GM18526 (cell line): ENCODE measurements around the gene TRIL.

Source experiments
- POLR2A ChIP-seq: IDR thresholded peaks from 3 replicates; pipeline ENCODE4 v1.6.1; 2011; ENCODE audit not compliant: insufficient read length; ENCODE audit errors: extremely low read depth

TRIL gene, protein sequence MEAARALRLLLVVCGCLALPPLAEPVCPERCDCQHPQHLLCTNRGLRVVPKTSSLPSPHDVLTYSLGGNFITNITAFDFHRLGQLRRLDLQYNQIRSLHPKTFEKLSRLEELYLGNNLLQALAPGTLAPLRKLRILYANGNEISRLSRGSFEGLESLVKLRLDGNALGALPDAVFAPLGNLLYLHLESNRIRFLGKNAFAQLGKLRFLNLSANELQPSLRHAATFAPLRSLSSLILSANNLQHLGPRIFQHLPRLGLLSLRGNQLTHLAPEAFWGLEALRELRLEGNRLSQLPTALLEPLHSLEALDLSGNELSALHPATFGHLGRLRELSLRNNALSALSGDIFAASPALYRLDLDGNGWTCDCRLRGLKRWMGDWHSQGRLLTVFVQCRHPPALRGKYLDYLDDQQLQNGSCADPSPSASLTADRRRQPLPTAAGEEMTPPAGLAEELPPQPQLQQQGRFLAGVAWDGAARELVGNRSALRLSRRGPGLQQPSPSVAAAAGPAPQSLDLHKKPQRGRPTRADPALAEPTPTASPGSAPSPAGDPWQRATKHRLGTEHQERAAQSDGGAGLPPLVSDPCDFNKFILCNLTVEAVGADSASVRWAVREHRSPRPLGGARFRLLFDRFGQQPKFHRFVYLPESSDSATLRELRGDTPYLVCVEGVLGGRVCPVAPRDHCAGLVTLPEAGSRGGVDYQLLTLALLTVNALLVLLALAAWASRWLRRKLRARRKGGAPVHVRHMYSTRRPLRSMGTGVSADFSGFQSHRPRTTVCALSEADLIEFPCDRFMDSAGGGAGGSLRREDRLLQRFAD

DNA sequence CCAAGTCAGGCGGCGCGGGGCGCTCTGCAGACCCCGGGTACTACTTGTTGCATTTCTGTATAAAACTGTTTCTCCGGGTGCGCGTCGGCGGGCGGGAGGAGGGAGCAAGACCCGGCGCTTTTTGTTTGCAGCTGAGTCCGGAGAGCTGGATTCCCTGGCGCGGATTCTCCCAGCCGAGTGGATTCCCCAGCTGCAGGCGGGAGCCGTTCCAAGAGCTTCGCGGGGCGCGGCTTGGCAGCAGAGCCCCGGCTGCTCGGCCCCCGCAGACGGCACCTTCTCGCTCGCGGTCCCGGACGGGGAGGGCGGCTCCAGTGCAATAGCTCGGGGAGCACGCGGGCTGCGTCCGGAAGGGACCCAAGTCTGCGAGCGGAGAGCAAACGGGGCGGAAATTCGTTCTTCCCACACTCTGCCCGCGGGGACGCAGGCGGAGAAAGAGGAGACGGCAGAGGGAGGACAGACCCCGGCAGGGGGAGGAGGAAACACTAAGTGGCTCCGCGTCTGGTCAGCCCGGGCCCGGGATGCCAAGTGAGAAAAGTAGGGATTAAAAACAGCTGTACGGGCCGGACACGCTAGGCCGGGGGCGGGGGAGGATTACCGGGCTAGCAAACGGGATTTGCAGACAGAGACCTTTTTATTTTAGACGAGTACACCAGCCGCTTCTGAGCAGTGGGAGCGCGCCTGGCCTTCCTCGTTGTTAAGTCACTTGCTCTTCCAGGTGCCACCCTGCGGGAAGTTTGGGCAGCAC, at the start of gene TRIL:
TSS of gene TRIL (minus strand) at position 96 of the 745 bp plus-strand sequence. CDS start 284 bp downstream, outside the sequence.
- no peak for TF ChIP-seq POLR2A

DNA sequence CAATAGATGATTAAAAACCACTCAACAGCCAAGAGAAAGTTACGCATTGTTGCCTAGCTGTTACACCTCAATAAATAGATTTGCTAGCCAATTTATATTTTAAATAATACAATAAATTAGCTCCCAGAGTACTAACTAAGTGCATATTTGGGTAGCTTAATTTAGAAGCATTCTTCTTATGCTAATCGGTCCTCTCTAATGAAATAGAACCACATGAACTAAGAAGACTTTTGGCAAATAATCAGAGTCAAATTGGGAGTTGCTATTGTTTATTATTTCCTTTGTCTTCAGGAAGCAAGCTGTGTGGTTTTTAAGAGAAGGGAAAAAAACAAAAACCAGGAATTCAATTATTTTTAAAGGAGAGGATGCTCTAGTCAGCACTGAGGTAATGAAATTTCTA, 49.0 kb upstream of the TRIL start:
- no peak for TF ChIP-seq POLR2A

DNA sequence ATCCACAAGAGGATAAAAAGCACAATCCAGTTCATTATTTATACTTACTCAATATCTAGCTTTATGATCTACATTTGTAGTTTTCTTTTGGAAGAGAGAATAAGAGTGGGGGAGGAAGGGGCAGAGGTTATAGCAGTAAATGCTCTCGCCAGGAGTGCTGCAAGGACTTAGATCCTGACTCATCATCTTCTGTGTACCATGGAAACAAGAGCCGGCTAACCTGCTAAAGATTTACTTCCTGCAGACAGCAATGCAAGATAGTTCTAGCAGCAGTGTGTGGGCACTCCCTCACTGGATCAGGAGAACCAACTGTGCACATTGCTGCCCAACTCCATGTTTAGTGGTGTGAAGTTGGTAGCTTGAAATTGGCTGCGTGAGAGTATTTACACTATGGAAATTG, 47.7 kb upstream of the TRIL start:
- TF ChIP-seq POLR2A = no peak

DNA sequence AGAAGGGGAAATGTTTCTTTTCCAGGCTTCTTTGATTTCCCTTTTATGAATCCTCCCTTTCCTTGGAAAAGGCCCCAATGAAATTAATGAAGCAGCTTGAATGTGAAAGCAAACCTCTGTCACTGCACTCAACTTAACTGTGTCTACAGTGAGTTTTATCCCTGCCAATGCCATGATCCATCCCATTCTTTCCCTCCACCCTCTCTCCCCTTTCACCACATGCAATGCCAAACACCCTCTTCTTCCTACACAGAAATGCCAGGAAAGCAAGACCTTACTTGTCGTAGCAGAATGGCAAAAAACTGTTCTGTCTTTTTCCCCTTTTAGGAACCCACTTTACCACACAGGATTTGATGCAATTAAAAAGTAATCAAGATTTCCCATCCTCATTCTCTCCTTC, 47.3 kb upstream of the TRIL start:
- TF ChIP-seq POLR2A = no peak

DNA sequence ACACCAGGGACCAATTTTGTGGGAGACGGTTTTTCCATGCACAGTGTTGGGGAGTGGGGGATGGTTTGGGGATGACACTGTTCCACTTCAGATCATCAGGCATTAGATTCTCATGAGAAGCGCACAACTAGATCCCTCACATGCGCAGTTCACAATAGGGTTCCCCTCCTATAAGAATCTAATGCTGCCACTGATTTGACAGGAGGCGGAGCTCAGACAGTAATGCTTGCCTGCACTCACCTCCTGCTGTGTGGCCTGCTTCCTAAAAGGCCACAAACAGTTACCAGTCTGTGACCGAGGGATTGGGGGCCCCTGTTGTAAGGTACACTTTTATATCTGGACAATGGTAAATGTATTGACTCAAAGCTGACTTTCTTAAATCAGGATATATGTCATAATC, 45.6 kb upstream of the TRIL start:
- TF ChIP-seq POLR2A = no peak

DNA sequence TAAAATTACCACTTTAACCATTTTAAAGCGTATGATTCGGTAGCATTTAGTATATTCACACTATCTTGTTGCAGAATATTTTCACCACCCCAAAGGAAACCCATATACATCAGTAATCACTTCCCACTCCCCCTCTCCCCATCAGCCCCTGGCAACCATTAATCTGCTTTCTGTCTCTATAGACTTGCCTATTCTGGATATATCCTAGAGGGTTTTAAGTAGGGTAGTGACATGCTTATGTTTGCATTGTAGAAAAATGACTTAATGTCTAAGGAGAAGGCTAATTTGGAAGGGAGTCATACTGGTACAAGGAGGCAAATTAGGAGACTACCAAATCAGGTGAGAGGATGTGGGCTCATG, 42.6 kb upstream of the TRIL start:
- TF ChIP-seq POLR2A = no peak

DNA sequence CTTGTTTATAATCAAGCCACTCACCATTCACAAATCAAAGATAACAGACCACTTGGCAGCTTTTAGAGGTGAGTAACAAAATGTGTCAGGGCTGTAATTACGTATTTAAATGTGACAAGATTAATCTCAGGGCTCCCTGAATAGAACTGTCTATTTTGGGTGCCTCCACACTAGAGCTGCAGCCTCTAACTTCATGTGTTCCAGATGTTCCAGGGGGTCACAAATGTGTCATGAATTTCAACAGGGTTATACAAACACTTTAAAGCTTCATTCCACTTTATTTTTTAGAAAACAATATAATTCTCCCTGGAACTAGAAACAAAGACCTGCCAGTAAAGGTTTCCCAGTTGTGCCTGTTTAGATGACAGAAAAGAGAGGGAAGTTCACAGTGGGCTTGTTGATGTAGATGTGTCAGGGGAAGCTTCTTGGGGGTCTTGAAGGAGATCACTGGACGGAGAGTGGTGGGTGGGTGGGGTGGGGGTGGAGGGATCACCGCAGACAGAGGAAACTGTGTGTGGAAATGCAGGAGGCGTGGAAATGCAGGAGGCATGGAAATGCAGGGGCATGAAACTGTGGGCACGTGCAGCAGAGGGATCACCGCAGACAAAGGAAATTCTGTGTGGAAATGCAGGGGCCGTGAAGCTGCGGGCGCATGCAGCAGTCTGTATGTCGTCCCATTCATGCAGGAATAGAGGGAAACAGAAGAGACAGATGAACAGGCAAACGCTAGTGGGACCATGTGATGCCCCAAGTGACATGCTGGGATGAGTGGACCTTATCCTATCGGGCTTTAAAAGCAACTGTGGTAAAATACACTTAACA, 42.0 kb upstream of the TRIL start:
- TF ChIP-seq POLR2A = no peak

DNA sequence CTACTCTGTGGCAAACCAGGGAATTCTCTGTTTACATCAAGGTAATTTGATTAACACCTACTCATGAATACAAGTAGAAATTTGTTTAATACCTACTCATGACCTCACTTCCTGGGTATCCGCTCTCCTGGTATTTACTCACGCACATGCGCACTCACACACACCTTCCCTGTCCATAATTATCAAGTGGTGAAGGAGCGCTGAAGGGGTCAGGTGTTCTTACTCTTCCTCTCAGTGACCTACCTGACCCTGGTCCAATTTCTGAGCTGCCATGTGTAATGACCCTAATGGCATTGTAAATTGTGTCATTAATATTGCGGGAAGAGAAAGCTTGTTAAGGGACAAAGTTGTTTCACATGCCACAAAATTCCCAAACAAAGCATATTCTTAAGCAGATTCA, 41.3 kb upstream of the TRIL start:
- TF ChIP-seq POLR2A = no peak

DNA sequence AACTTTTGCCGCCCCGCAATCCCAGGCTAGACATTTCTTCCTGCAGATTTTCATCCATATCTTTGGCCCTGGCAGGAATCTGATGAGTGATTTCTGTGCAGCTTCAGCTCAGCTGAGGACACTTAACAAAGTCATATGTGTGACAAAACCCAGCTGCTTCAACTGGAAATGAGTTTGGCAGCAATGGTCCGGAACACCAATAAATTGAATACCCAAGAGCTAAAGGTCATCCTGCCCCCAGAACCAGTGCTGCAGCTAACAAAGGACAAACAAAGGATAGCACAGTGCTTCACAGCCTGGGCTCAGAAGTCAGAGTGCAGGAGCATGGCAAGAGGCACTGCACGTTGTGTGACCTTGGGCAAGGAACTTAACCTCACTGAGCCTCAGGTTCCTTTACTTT, 40.0 kb upstream of the TRIL start:
- TF ChIP-seq POLR2A = no peak

DNA sequence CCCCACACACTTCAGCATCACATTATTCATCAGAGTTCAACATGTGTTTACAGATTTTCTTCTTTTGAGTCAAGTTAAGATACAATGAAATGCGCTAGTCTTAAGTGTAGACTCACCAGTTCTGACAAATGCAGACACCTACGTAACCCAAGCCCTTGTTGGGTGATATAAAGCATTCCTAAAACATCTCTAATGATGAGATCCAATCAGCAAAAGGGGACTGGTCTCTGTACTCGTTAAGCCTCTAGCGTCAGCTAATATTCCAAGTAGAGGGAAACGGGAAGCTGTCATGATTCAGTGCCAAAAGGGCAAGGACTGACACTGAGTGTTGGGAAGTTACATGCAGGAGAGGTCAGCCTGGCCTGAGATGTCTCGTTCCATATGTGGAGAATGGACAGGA, 38.7 kb upstream of the TRIL start:
- no peak for TF ChIP-seq POLR2A

DNA sequence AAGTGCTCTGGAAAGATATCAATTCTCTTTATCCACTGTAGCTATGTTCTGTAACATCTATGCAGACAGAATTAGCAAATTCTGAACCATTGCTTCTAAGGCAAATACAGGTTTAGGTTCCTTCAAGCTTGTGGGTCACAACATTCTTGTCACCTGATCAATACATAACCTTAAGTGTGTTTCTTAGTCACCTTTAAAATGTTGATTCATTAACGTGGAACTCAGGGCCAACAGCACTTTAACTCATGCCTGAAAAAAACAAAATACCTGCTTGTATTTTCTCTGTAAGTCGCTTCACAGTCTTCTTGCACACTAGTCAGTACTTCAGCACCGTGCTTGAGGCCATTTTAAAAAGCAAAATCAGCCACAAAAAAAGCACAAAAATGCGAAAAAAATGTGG, 35.2 kb upstream of the TRIL start:
- TF ChIP-seq POLR2A = no peak

DNA sequence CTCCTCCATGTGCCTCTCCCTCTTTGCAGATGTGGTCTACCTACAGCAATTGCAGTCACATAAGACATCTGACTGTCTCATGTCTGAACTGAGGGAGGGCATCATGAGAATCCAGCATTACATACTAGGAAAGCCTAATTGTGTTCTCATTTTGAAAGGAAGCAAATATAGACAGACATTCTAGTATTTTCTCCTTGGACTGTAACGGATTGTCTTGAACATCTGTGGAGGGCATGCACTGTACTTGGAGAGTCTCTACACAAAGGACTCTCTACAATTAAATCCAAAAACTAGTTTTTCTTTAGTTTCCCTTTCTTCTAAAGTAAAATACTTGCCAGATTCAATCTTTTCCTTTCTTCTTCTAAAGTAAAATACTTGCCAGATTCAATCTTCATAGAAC, 34.7 kb upstream of the TRIL start:
- TF ChIP-seq POLR2A = no peak

DNA sequence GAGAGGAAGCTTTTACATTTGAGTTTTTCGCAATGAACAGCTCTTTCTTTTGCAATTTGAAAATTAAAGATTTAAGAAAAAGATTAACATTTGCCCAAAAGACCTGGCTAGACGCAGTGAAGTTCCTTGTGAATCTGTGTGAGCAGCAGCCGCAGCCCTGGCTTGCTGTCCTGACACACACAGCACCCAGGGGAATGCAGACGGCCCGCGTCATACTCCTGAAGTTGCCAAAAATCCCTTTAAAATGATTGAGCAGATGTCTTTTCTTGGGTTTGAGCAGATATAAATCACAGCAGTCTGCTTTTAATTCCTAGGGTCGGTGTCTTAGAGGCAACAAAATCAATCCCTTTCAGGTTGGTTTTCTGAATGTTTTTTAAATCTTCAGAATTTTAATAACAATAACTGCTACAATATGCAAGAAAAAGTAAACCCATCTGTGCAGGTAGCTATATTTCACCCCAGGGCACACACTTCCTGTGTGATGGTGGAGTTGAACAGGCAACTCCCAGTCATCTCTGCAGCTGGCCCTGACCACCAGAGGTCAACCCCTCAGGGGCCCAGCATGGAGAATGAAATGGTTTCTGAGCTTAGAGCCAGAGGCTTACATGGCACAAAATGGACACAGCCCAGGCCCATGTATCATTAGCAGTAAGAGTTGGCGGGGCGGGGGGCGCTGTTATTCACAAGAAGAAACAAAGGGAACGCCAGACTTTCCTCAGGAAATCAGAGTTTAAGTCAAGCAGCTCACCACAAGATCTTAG, 32.2 kb upstream of the TRIL start:
- TF ChIP-seq POLR2A = no peak
